ENCODE data around the gene NFKBIZ.

The NFKBIZ gene

GRCh38 chr3:101827211-101828174 is 21.8 kb upstream of the NFKBIZ start:
- no peak for DNase-seq

GRCh38 chr3:101828276-101828675 is 21.0 kb upstream of the NFKBIZ start:
- DNase-seq: no peak

GRCh38 chr3:101828691-101829436 is 20.4 kb upstream of the NFKBIZ start:
- DNase-seq: no peak

GRCh38 chr3:101829437-101829830 is 19.9 kb upstream of the NFKBIZ start:
- DNase-seq: no peak

- DNase-seq: no peak
Measured at GRCh38 chr3:101829874-101830273, 19.4 kb upstream of the NFKBIZ start.

- no peak for DNase-seq
Measured at GRCh38 chr3:101833446-101833974, 15.8 kb upstream of the NFKBIZ start.

GRCh38 chr3:101835676-101836075 is 13.6 kb upstream of the NFKBIZ start:
- DNase-seq: no peak

GRCh38 chr3:101836160-101836559 is 13.2 kb upstream of the NFKBIZ start:
- DNase-seq: no peak

- peak; percentile 3 for DNase-seq
Measured at GRCh38 chr3:101836652-101837598, 12.4 kb upstream of the NFKBIZ start.

- DNase-seq: no peak
Measured at GRCh38 chr3:101838691-101839090, 10.6 kb upstream of the NFKBIZ start.

- DNase-seq: no peak
Measured at GRCh38 chr3:101840066-101840465, 9.2 kb upstream of the NFKBIZ start.

- DNase-seq: no peak
Measured at GRCh38 chr3:101842245-101842934, 6.9 kb upstream of the NFKBIZ start.

- no peak for DNase-seq
Measured at GRCh38 chr3:101842935-101843330, 6.4 kb upstream of the NFKBIZ start.

GRCh38 chr3:101845425-101845824 is 3.9 kb upstream of the NFKBIZ start:
- no peak for DNase-seq

- no peak for DNase-seq
Measured at GRCh38 chr3:101846709-101847108, 2.6 kb upstream of the NFKBIZ start.

GRCh38 chr3:101847328-101847727 is 2.0 kb upstream of the NFKBIZ start:
- DNase-seq: no peak

- no peak for DNase-seq
Measured at GRCh38 chr3:101848326-101848725, 988 bp upstream of the NFKBIZ start.

GRCh38 chr3:101849714-101850245 is 466 bp downstream of the NFKBIZ start:
- DNase-seq: peak; percentile 33

- DNase-seq: no peak
Measured at GRCh38 chr3:101850246-101851051, 1.1 kb downstream of the NFKBIZ start.

GRCh38 chr3:101851072-101851770 is 1.9 kb downstream of the NFKBIZ start:
- no peak for DNase-seq

Measured in NCI-H345 (cell line).